Transverse colon (tissue), 3 donors: ENCODE results near the gene TOM1L2.
A peak's percentile ranks its signal among the peaks of the same experiment; 100 is the strongest.

Experiments
- POLR2A ChIP-seq: fragments of 450-650 bp; IDR thresholded peaks from one replicate; pipeline ENCODE4 v1.6.1; 2016; ENCODE audit warnings: antibody characterized with exemption, mild to moderate bottlenecking, moderate library complexity
- TF ChIP-seq, protein P1 (sequence below), 5 experiments: fragments of 200-600 bp in 3 of 5; fragments of 450-650 bp in 2 of 5; sonication (generic) in 3 of 5; IDR thresholded peaks; 1 replicate in 2 of 5; 2 replicates in 3 of 5; pipeline ENCODE4 v1.5.1; 2016 to 2017; ENCODE audit warnings: antibody characterized with exemption in 5 of 5, inconsistent platforms in 3 of 5, mild to moderate bottlenecking in 2 of 5, moderate library complexity in 1 of 5

DNA sequence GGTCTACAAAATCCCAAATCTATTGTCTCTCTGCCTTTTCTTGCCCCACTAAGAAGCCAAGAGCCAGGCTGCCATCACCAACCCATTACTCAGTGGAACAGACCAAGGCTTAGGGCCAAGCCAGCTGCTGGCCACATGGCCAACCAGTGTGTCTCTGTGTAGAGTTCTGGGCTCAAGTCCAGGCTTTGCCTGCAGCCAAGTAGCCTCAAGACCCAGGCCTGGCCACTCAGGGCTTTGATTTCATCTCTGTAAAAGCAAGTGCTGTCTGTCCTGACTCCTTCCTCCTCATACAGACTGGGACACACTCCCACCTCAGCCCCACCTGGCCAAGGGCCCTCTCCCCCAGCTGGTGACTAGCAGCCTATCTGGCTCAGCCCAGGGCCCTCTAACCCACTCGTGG is 150.0 kb downstream of the TOM1L2 start:
- TF ChIP-seq, protein P1, sequence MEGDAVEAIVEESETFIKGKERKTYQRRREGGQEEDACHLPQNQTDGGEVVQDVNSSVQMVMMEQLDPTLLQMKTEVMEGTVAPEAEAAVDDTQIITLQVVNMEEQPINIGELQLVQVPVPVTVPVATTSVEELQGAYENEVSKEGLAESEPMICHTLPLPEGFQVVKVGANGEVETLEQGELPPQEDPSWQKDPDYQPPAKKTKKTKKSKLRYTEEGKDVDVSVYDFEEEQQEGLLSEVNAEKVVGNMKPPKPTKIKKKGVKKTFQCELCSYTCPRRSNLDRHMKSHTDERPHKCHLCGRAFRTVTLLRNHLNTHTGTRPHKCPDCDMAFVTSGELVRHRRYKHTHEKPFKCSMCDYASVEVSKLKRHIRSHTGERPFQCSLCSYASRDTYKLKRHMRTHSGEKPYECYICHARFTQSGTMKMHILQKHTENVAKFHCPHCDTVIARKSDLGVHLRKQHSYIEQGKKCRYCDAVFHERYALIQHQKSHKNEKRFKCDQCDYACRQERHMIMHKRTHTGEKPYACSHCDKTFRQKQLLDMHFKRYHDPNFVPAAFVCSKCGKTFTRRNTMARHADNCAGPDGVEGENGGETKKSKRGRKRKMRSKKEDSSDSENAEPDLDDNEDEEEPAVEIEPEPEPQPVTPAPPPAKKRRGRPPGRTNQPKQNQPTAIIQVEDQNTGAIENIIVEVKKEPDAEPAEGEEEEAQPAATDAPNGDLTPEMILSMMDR (IDR thresholded peaks at IDR 0.05), result no peak
- peak; percentile 11 for TF ChIP-seq POLR2A
